ENCODE measurements around the gene B3GNT2.

- TF ChIP-seq CTCF (IDR thresholded peaks at IDR 0.05) (no peak), POLR2A (IDR thresholded peaks at IDR 0.05) (no peak)
Observed at GRCh38 chr2:62152000-62152399, 43.9 kb upstream of the B3GNT2 start.
